HepG2 (cell line): ENCODE measurements around the gene SAPCD2. TPM values are rescaled to one million over a fixed set of nuclear protein-coding genes. Genes with fewer than 3 reads are reported as not detected.

ENCODE experiments used
- AGO2 ChIP-seq: fragments of 200-400 bp; formaldehyde crosslinking; optimal IDR thresholded peaks from 2 replicates; pipeline ENCODE3; 2017; ENCODE audit warnings: mild to moderate bottlenecking, low read depth, low read length, moderate library complexity
- ARID5B ChIP-seq: IDR thresholded peaks from 2 replicates; pipeline ENCODE4 v1.4.0; 2020; ENCODE audit warnings: mild to moderate bottlenecking, missing genetic modification reagents
- BATF2 ChIP-seq: sonication (generic); formaldehyde crosslinking; IDR thresholded peaks from 2 replicates; pipeline ENCODE4 v1.8.0; 2022; ENCODE audit warnings: mild to moderate bottlenecking, missing genetic modification reagents, moderate library complexity
- CREM ChIP-seq, 2 experiments: sonication (generic) in 1 of 2; formaldehyde crosslinking in 1 of 2; IDR thresholded peaks; 2 replicates each; pipeline versions ENCODE4 v1.4.0 to v1.6.1; 2016 to 2020; ENCODE audit warnings: antibody characterized with exemption in 1 of 2, mild to moderate bottlenecking in 1 of 2, missing genetic modification reagents in 1 of 2
- GFI1 ChIP-seq: sonication (generic); formaldehyde crosslinking; IDR thresholded peaks from 2 replicates; pipeline ENCODE4 v1.5.0; 2020; ENCODE audit warnings: missing genetic modification reagents, mild to moderate bottlenecking, borderline replicate concordance
- KAT7 ChIP-seq: IDR thresholded peaks from 2 replicates; pipeline ENCODE4 v1.6.1; 2018; ENCODE audit warnings: borderline replicate concordance, missing compliant biosample characterization
- KDM3A ChIP-seq: IDR thresholded peaks from 2 replicates; pipeline ENCODE4 v1.6.1; 2018; ENCODE audit warnings: low read depth, missing compliant biosample characterization
- NONO ChIP-seq, 2 experiments: fragments of 450-650 bp in 1 of 2; sonication (generic) in 1 of 2; formaldehyde crosslinking in 1 of 2; IDR thresholded peaks in 1 of 2; conservative IDR thresholded peaks in 1 of 2; 2 replicates each; pipeline versions ENCODE4 v1.6.1 to v1.8.0; 2017 to 2022; ENCODE audit warnings: mild to moderate bottlenecking in 1 of 2, missing genetic modification reagents in 1 of 2, moderate library complexity in 1 of 2
- REL ChIP-seq: sonication (generic); formaldehyde crosslinking; conservative IDR thresholded peaks from 2 replicates; pipeline ENCODE4 v1.8.0; 2022; ENCODE audit warnings: mild to moderate bottlenecking, missing genetic modification reagents, moderate library complexity
- RFXAP ChIP-seq: sonication (generic); formaldehyde crosslinking; IDR thresholded peaks from 2 replicates; pipeline ENCODE4 v1.4.0; 2020; ENCODE audit warnings: missing genetic modification reagents, borderline replicate concordance
- SALL1 ChIP-seq: sonication (generic); formaldehyde crosslinking; IDR thresholded peaks from 2 replicates; pipeline ENCODE4 v1.8.0; 2022; ENCODE audit warnings: mild to moderate bottlenecking, missing genetic modification reagents
- ZBTB46 ChIP-seq: sonication (generic); formaldehyde crosslinking; IDR thresholded peaks from 2 replicates; pipeline ENCODE4 v1.4.0; 2020; ENCODE audit warnings: mild to moderate bottlenecking, missing genetic modification reagents, borderline replicate concordance
- ZFAT ChIP-seq: sonication (generic); formaldehyde crosslinking; conservative IDR thresholded peaks from 2 replicates; pipeline ENCODE4 v1.8.1; 2023; ENCODE audit warnings: missing genetic modification reagents, inconsistent platforms
- ZFP36 ChIP-seq: fragments of 150-350 bp; IDR thresholded peaks from 2 replicates; pipeline ENCODE4 v1.6.1; 2018; ENCODE audit warnings: borderline replicate concordance, low read length, low read depth; ENCODE audit not compliant: partially characterized antibody
- ZFP36L2 ChIP-seq: sonication (generic); formaldehyde crosslinking; IDR thresholded peaks from 2 replicates; pipeline ENCODE4 v1.4.0; 2020; ENCODE audit warnings: missing genetic modification reagents
- ZGPAT ChIP-seq: IDR thresholded peaks from 2 replicates; pipeline ENCODE4 v1.6.1; 2016; ENCODE audit warnings: mild to moderate bottlenecking
- ZNF235 ChIP-seq: sonication (generic); formaldehyde crosslinking; IDR thresholded peaks from 2 replicates; pipeline ENCODE4 v1.8.1; 2023; ENCODE audit warnings: mild to moderate bottlenecking, missing genetic modification reagents, borderline replicate concordance
- ZNF430 ChIP-seq: sonication (generic); formaldehyde crosslinking; IDR thresholded peaks from 2 replicates; pipeline ENCODE4 v1.9.0; 2021; ENCODE audit warnings: mild to moderate bottlenecking, missing genetic modification reagents
- ZNF530 ChIP-seq: sonication (generic); formaldehyde crosslinking; IDR thresholded peaks from 2 replicates; pipeline ENCODE4 v1.5.0; 2020; ENCODE audit warnings: low read depth, mild to moderate bottlenecking, missing genetic modification reagents
- ZNF558 ChIP-seq: sonication (generic); formaldehyde crosslinking; IDR thresholded peaks from 2 replicates; pipeline ENCODE4 v1.9.0; 2022; ENCODE audit warnings: mild to moderate bottlenecking, missing genetic modification reagents, borderline replicate concordance
- ZNF761 ChIP-seq: sonication (generic); formaldehyde crosslinking; conservative IDR thresholded peaks from 2 replicates; pipeline ENCODE4 v1.4.0; 2020; ENCODE audit warnings: mild to moderate bottlenecking, missing genetic modification reagents
- ZSCAN31 ChIP-seq: sonication (generic); formaldehyde crosslinking; IDR thresholded peaks from 2 replicates; pipeline ENCODE4 v1.5.0; 2020; ENCODE audit warnings: low read depth, mild to moderate bottlenecking, missing genetic modification reagents
- polyA plus RNA-seq, 8 experiments: library from polyadenylated mRNA; depleted of rRNA in 3 of 8; stranded (reverse) in 7 of 8; unstranded in 1 of 8; fragments of >200 nt; fragmentation: Illumina TruSeq in 4 of 8; extraction: Trizol in 4 of 8; gene quantifications; 2 replicates each; pipeline versions ENCODE4 v1.2.1 to v1.2.3, GENCODE V29; 2011 to 2016; ENCODE audit warnings: low read depth in 4 of 8, missing spikeins in 1 of 8, mixed read lengths in 1 of 8; ENCODE audit not compliant: insufficient read depth in 1 of 8
- total RNA-seq, 5 experiments: library from RNA; depleted of rRNA; stranded (reverse); fragments of >200 nt; fragmentation: Illumina TruSeq; extraction: Trizol; gene quantifications; 2 replicates each; pipeline ENCODE4 v1.2.3, GENCODE V29; 2016; ENCODE audit warnings: low read depth in 1 of 5

The SAPCD2 gene
- total and polyA plus RNA-seq, 2 of the 13 experiments (the other 11 are each of a cell fraction or from before 2014, with no cell fraction given), result 21.9 to 42.8 TPM

- no peak for TF ChIP-seq ZFP36
- TF ChIP-seq NONO (IDR thresholded peaks at IDR 0.05), result no peak
- TF ChIP-seq NONO (CRISPR knock-in tag; conservative IDR thresholded peaks at IDR 0.05), result no peak
- TF ChIP-seq ARID5B (CRISPR knock-in tag), result no peak
- TF ChIP-seq ZSCAN31, result no peak
- TF ChIP-seq BATF2 (CRISPR knock-in tag), result no peak
- no peak for TF ChIP-seq ZFAT (CRISPR knock-in tag)
- TF ChIP-seq SALL1, result 0 out of 2 replicates have a peak, but pooled peaks have one; percentile 15
- no peak for TF ChIP-seq AGO2
- TF ChIP-seq CREM (IDR thresholded peaks at IDR 0.05), result no peak; the same call in 1 of the 2 replicates
- TF ChIP-seq CREM (CRISPR knock-in tag; IDR thresholded peaks at IDR 0.05), result no peak
- TF ChIP-seq ZBTB46 (CRISPR knock-in tag), result no peak
- no peak for TF ChIP-seq ZNF530 (CRISPR knock-in tag)
- TF ChIP-seq ZNF430, result no peak
- TF ChIP-seq ZFP36L2 (CRISPR knock-in tag), result no peak
- TF ChIP-seq ZNF761 (CRISPR knock-in tag), result no peak
- TF ChIP-seq KAT7, result no peak
- TF ChIP-seq ZGPAT (CRISPR knock-in tag), result no peak
- no peak for TF ChIP-seq REL
- TF ChIP-seq KDM3A, result no peak
- no peak for TF ChIP-seq ZNF235 (CRISPR knock-in tag)
- TF ChIP-seq GFI1, result no peak
- no peak for TF ChIP-seq RFXAP (CRISPR knock-in tag)
- no peak for TF ChIP-seq ZNF558 (CRISPR knock-in tag)
Observed at GRCh38 chr9:137021979-137022661, 48.2 kb downstream of the SAPCD2 start (continued).
